Hindlimb muscle (tissue), 1 donor: ENCODE results near the gene CTTNBP2. TPM values are rescaled to one million over a fixed set of nuclear protein-coding genes. Genes with fewer than 3 reads are reported as not detected.

Source experiments
- DNase-seq: peaks from one replicate; pipeline ENCODE4 v3.0.0-alpha.2; 2013
- polyA plus RNA-seq: library from polyadenylated mRNA; unstranded; fragments of 120-200 nt; gene quantifications from one replicate; pipeline ENCODE4 v1.2.1, GENCODE V29; 2013; ENCODE audit not compliant: insufficient read length

The CTTNBP2 gene
- polyA plus RNA-seq, 1 donor, result 1.5 TPM

GRCh38 chr7:117785431-117785830 lies 87.8 kb downstream of the CTTNBP2 start:
- DNase-seq, result no peak

GRCh38 chr7:117784315-117784714 lies 88.9 kb downstream of the CTTNBP2 start:
- DNase-seq, result no peak

GRCh38 chr7:117782761-117783160 lies 90.5 kb downstream of the CTTNBP2 start:
- DNase-seq, result no peak

- no peak for DNase-seq
Observed at GRCh38 chr7:117781707-117782106, 91.5 kb downstream of the CTTNBP2 start.

GRCh38 chr7:117780832-117781231 lies 92.4 kb downstream of the CTTNBP2 start:
- DNase-seq, result no peak

- no peak for DNase-seq
Observed at GRCh38 chr7:117777335-117778142, 95.7 kb downstream of the CTTNBP2 start.

GRCh38 chr7:117776224-117776623 lies 97.0 kb downstream of the CTTNBP2 start:
- DNase-seq, result no peak

GRCh38 chr7:117775801-117776200 lies 97.4 kb downstream of the CTTNBP2 start:
- DNase-seq, result no peak

GRCh38 chr7:117774943-117775342 lies 98.3 kb downstream of the CTTNBP2 start:
- DNase-seq, result no peak

- DNase-seq, result no peak
Observed at GRCh38 chr7:117772421-117772820, 100.8 kb downstream of the CTTNBP2 start.

- no peak for DNase-seq
Observed at GRCh38 chr7:117771756-117772155, 101.5 kb downstream of the CTTNBP2 start.

GRCh38 chr7:117769085-117769484 lies 104.2 kb downstream of the CTTNBP2 start:
- DNase-seq, result no peak

GRCh38 chr7:117767951-117768350 lies 105.3 kb downstream of the CTTNBP2 start:
- DNase-seq, result no peak

GRCh38 chr7:117766913-117767312 lies 106.3 kb downstream of the CTTNBP2 start:
- no peak for DNase-seq

- no peak for DNase-seq
Observed at GRCh38 chr7:117764031-117764430, 109.2 kb downstream of the CTTNBP2 start.

- DNase-seq, result no peak
Observed at GRCh38 chr7:117762055-117762454, 111.2 kb downstream of the CTTNBP2 start.

GRCh38 chr7:117759950-117760640 lies 113.1 kb downstream of the CTTNBP2 start:
- DNase-seq, result no peak

GRCh38 chr7:117757440-117757839 lies 115.8 kb downstream of the CTTNBP2 start:
- DNase-seq, result no peak

- DNase-seq, result no peak
Observed at GRCh38 chr7:117756586-117757085, 116.6 kb downstream of the CTTNBP2 start.

- DNase-seq, result no peak
Observed at GRCh38 chr7:117755136-117755535, 118.1 kb downstream of the CTTNBP2 start.

GRCh38 chr7:117751775-117752174 lies 121.5 kb downstream of the CTTNBP2 start:
- no peak for DNase-seq

GRCh38 chr7:117750612-117751563 lies 122.4 kb downstream of the CTTNBP2 start:
- no peak for DNase-seq

GRCh38 chr7:117741962-117742361 lies 131.3 kb downstream of the CTTNBP2 start:
- DNase-seq, result no peak
